Colonic mucosa (tissue), 4 donors: Measurements from ENCODE around the gene SH2D2A. TPM values are rescaled to one million over a fixed set of nuclear protein-coding genes. Genes with fewer than 3 reads are reported as not detected.

Experiments used
- DNase-seq: peaks from one replicate; pipeline ENCODE4 v3.0.0-alpha.2; 2020
- H3K27ac ChIP-seq: fragments of 200-600 bp; one replicate; pipeline ENCODE4 v1.8.0; 2021
- H3K27me3 ChIP-seq: fragments of 200-600 bp; one replicate; pipeline ENCODE4 v1.8.0; 2021
- H3K36me3 ChIP-seq: fragments of 200-600 bp; one replicate; pipeline ENCODE4 v1.8.0; 2021
- H3K4me1 ChIP-seq: fragments of 200-600 bp; one replicate; pipeline ENCODE4 v1.8.0; 2021; ENCODE audit warnings: mild to moderate bottlenecking
- H3K4me3 ChIP-seq: fragments of 200-600 bp; one replicate; pipeline ENCODE4 v1.8.0; 2021
- H3K9ac ChIP-seq, 2 donors: one replicate each; pipeline ENCODE4 v1.7.0; 2013; ENCODE audit warnings: control low read depth in 2 of 2, low read depth in 2 of 2, low read length in 2 of 2
- H3K9me3 ChIP-seq: fragments of 200-600 bp; one replicate; pipeline ENCODE4 v1.8.0; 2021
- intact Hi-C: fragments of 100-400 bp; cut with DNase I; formaldehyde crosslinking; loops from one replicate; pipeline ENCODE4 v1.14.1; 2022
- total RNA-seq, 2 donors: library from RNA; stranded (reverse); fragmentation: NEBNext Ultra II Directional in 1 of 2; extraction: Animal tissue kit (Norgen Biotek cat#: 25700) in 1 of 2; gene quantifications; one replicate each; pipeline ENCODE4 v1.2.1, GENCODE V29; 2021
- TF ChIP-seq, protein P1 (sequence below): fragments of 200-600 bp; IDR thresholded peaks from one replicate; pipeline ENCODE4 v1.8.0; 2022; ENCODE audit warnings: antibody characterized with exemption, mild to moderate bottlenecking
- donor health status: healthy.
- donor health status: DM: no; HTN: no; CAD: no.
- donor health status: DM: no; HTN: no; CAD: no.

SH2D2A gene
- total RNA-seq, 2 donors from 2014 or later = 1.9 to 3.1 TPM

GRCh38 chr1:156834322-156834721 is 17.7 kb upstream of the SH2D2A start:
- H3K9me3 ChIP-seq = no peaks in the 10 kb centered on the region
- H3K9ac ChIP-seq = no peak overlapping the region
- H3K27ac ChIP-seq = no peak overlapping the region
- TF ChIP-seq, protein P1, sequence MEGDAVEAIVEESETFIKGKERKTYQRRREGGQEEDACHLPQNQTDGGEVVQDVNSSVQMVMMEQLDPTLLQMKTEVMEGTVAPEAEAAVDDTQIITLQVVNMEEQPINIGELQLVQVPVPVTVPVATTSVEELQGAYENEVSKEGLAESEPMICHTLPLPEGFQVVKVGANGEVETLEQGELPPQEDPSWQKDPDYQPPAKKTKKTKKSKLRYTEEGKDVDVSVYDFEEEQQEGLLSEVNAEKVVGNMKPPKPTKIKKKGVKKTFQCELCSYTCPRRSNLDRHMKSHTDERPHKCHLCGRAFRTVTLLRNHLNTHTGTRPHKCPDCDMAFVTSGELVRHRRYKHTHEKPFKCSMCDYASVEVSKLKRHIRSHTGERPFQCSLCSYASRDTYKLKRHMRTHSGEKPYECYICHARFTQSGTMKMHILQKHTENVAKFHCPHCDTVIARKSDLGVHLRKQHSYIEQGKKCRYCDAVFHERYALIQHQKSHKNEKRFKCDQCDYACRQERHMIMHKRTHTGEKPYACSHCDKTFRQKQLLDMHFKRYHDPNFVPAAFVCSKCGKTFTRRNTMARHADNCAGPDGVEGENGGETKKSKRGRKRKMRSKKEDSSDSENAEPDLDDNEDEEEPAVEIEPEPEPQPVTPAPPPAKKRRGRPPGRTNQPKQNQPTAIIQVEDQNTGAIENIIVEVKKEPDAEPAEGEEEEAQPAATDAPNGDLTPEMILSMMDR = no peak
- intact Hi-C loops = no loop called here
- no peak overlapping the region for H3K4me3 ChIP-seq
- H3K27me3 ChIP-seq = no peaks in the 10 kb centered on the region
- H3K36me3 ChIP-seq = no peaks in the 10 kb centered on the region
- no peak for DNase-seq
- H3K4me1 ChIP-seq = no peaks in the 10 kb centered on the region

DNA sequence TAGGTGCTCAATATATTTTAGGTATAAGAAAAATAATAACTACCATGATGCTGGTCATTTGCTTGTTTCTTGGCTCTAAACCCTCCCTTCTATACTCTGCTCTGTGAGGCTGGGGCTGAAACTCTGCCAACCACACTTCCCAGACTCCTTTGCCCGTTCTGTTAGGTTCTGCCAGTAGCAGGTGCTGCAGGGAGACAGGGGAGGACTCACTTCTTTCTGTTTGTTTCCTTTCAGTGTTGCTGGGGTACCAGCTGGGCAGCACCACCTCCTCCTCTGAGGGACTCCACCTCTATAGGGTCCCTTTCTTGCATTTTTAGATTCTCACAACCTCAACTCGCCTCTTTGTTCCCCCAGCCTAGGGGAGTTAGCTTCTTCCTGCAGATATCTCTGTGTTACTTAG is 17.0 kb upstream of the SH2D2A start:
- Histone ChIP-seq H3K27ac (no peak overlapping the region), H3K4me3 (no peak overlapping the region), H3K36me3 (no peaks in the 10 kb centered on the region), H3K4me1 (no peaks in the 10 kb centered on the region), H3K9ac (no peak overlapping the region), H3K27me3 (no peaks in the 10 kb centered on the region), H3K9me3 (no peaks in the 10 kb centered on the region)
- no peak for DNase-seq
- TF ChIP-seq, protein P1 = no peak
- intact Hi-C loops = no loop called here

DNA sequence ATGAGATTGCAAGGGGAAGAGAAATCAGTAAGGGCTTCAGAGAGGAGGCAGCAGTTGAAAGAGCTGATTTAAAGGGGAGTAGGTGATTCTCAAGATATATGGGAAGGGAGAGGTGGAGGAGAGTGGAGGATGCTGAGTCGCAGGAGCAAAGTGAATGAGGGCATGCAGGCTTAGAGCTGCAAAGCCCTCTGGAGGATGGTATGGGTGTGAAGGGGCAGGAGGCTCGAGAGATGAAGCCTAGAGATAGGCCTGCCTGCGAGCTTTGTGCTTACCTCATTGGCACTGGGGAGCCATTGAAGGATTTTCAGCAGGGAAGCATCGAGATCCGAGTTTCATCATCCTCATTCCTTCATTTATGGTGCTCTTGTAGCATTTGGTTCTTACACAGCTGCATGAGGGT is 15.8 kb upstream of the SH2D2A start:
- H3K27me3 ChIP-seq = no peaks in the 10 kb centered on the region
- TF ChIP-seq, protein P1 = no peak

DNA sequence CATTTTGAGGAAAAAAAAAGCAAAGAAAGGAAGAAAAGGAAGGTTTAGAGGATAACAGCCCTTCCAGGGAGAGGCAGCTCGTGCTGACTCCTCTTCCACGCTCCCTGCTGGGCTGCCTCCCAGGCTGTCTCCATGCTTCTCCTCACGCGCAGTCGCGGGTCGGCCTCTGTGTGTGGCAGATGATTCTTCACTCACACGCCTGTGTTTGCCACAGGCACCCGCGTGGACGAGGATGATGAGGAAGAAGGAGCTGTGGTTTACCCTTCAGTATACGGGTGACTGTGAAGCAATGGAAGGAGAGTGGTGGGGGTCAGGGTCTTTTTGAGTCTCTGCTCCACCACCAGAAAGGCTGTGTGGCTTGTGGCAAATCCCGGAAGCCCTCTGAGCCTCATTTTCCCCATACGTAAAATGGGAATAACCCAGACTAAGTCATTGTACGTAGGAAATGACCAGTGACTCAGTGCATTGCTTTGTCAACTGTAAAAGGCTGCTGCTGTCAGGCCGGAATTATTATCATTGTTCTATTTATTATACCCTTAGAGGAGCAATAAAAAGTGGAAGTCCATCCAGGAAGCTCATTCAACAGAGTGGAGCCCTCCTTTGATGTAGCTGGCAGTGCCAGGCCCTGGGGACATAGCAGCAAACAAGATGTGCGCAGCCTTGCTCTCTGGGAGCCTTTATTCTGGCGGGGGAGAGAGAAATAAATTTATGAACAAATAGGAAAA is 11.9 kb upstream of the SH2D2A start:
- intact Hi-C loops = no loop called here

More for the DNA sequence above, 15.8 kb upstream of the SH2D2A start:
- H3K9me3 ChIP-seq = no peaks in the 10 kb centered on the region
- intact Hi-C loops = no loop called here
- H3K27ac ChIP-seq = no peak overlapping the region
- no peaks in the 10 kb centered on the region for H3K4me1 ChIP-seq
- no peak overlapping the region for H3K4me3 ChIP-seq
- no peak overlapping the region for H3K9ac ChIP-seq
- DNase-seq = no peak
- H3K36me3 ChIP-seq = no peaks in the 10 kb centered on the region

DNA sequence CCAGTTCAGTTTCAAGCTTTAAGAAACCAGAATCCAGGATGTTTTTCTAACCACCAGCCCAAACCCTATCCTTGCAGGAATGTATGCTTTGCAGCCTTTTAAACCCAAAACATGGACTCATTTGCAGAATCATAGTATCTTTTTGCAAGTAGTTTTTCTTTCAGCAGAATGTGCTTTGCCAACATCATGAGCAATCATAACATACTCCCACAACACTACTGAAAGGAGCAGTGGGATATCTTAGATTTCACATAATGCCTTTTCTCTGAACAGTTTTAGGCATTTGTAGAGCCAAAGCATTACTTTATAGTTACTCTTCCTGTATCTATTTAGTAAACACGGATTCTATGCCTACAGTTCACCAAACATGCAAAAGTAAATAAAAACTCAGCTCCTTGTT is 10.0 kb upstream of the SH2D2A start:
- intact Hi-C loops = no loop called here
- no peak for DNase-seq
- TF ChIP-seq, protein P1 = no peak
- H3K4me3 ChIP-seq = no peak overlapping the region
- H3K27ac ChIP-seq = no peak overlapping the region
- no peak overlapping the region for H3K9ac ChIP-seq
- H3K9me3 ChIP-seq = no peaks in the 10 kb centered on the region
- no peaks in the 10 kb centered on the region for H3K36me3 ChIP-seq
- no peaks in the 10 kb centered on the region for H3K4me1 ChIP-seq
- H3K27me3 ChIP-seq = no peaks in the 10 kb centered on the region

More for the DNA sequence above, 11.9 kb upstream of the SH2D2A start:
- Histone ChIP-seq H3K27me3 (no peaks in the 10 kb centered on the region), H3K36me3 (no peaks in the 10 kb centered on the region), H3K27ac (no peak overlapping the region), H3K4me3 (no peak overlapping the region), H3K9ac (no peak overlapping the region), H3K9me3 (no peaks in the 10 kb centered on the region), H3K4me1 (no peaks in the 10 kb centered on the region)
- TF ChIP-seq, protein P1 = no peak
- no peak for DNase-seq
